GM12875 (cell line): ENCODE data around the gene GJC2.

ENCODE experiments used
- H3K4me3 ChIP-seq: one replicate; pipeline ENCODE4 v1.5.1; 2011; ENCODE audit warnings: low read depth, low read length, control low read depth
- CTCF ChIP-seq: IDR thresholded peaks from 2 replicates; pipeline ENCODE4 v1.5.1; 2011; ENCODE audit warnings: low read depth, mild to moderate bottlenecking, control low read depth, inconsistent platforms, low read length, moderate library complexity, borderline replicate concordance; ENCODE audit not compliant: insufficient read depth

The GJC2 gene

DNA sequence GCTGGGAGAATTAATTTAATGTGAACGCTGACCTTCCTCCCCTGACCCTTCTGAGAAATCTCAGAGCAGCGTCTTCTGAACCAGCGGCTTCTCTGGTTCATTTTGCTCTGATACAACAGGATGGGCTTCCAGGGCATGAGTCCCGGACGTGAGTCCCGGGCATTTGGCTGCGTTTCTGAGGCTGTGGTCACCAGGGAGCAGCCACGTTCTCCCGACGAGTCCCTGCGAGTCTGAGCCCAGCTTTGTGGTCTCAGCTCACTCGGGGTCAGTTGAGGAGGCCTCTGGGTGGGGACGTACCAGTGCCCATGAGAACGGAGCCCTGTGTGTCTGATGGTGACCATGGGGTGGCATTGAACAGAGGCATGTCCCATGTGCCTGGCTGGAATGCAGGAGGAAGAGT is 40.5 kb downstream of the GJC2 start:
- H3K4me3 ChIP-seq: no peak overlapping the region
- no peak for TF ChIP-seq CTCF

DNA sequence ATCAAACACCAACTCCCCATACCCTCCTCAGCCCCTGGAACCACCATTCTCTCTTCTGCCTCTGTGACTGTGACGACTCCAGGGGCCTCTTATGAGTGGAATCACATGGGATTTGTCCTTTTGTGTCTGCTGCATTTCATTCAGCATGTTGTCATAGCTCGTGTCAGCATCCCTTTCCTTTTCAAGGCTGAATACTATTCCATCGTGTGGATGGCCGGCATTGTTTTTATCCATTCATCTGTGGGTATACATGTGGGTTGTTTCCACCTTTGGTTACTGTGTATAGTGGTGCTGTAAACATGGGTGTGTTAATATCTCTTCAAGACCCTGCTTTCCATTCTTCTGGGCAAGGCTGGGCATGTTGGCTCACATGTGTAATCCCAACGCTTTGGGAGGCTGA is 41.0 kb downstream of the GJC2 start:
- no peak overlapping the region for H3K4me3 ChIP-seq
- TF ChIP-seq CTCF: no peak

- H3K4me3 ChIP-seq: no peak overlapping the region
- no peak for TF ChIP-seq CTCF
Observed at GRCh38 chr1:228194436-228194835, 44.7 kb downstream of the GJC2 start.

GRCh38 chr1:228194921-228195812 is 45.4 kb downstream of the GJC2 start:
- H3K4me3 ChIP-seq: no peak overlapping the region
- TF ChIP-seq CTCF: no peak

DNA sequence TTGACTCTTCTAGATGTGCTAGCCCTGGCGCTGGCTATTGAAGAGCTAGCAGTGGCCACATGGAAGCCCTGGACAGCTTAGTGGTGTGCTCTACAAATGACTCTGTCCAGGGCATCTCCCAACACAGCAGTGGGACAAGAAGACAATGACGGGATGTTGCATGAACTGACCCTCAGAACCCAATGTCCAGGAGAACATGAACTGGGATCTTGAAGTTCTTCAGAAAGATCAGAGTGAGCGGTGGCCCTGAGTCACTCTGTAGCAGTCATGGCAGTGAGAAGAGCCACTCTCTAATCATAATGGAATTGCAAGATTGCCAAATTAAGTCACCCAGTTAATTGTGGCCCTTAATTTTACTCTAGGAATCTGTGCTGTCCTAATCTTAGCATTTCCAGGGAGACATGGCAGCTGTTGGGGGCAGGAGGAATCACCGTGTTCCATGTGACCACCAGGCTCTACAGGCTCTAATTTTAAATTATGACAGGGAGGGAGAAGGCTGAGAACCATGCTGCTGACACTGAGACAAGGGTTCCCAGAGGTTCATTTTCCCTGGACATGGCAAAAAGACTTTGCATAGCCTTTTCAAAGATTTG is 47.9 kb downstream of the GJC2 start:
- H3K4me3 ChIP-seq: no peak overlapping the region
- no peak for TF ChIP-seq CTCF

DNA sequence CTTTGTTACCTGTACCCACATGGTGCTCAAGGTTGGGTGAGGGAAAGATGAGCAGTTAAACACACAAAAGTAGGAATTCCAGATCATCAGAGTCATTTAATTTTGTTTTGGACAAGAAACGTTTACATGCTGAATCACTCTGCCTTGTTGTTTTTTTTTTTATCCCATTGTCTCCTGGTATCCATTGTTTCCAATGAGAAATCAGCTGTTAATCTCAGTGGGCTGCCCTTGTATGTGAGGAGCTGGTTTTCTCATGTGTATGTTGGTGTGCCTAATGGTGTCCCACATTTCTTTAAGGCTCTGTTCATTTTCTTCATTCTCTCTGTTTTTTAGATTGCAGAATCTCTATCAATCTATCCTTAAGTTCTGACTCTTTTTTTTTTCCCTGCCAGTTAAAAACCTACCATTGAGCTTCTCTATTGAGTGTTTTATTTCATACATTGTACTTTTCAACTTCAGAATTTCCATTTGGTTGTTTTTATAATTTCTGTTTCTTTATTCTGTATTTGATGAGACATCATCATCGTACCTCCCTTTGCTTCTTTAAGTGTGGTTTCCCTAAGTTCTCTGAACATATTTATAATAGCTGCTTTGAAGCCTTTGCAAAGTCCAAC is 49.4 kb downstream of the GJC2 start:
- H3K4me3 ChIP-seq: no peak overlapping the region
- no peak for TF ChIP-seq CTCF

DNA sequence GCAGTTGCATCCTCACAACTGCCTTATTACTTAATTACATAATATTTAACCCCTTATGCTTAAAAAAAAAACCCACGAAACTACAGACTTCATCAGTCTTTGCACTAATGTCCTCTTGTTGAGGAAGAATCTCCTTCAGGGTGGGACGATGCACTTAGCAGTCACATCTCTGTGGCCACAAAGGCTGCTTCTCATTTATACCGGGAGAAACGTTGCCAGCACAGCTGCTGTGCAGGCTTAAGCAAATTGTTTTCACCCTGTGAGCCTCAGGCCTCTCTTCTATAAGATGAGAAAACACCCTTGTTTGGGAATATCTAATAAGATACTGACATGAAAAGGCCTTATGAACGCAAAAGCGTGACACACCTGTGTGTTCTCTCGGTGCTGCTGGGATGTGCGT is 55.2 kb downstream of the GJC2 start:
- H3K4me3 ChIP-seq: no peak overlapping the region
- TF ChIP-seq CTCF: no peak
